HEK293 (cell line): ENCODE measurements around the gene NSD1.

Experiments used
- CTCF ChIA-PET: fragments of 350-600 bp; formaldehyde crosslinking; extraction: SDS; loops from one replicate; lab custom pipeline; 2021; ENCODE audit warnings: antibody characterized with exemption; lab: Yijun Ruan, JAX
- POLR2A ChIA-PET: fragments of 300-600 bp; formaldehyde crosslinking; extraction: SDS; loops from one replicate; lab custom pipeline; 2020; ENCODE audit warnings: antibody characterized with exemption, inconsistent platforms; lab: Yijun Ruan, JAX
- H3K27ac ChIP-seq: fragments of 200-500 bp; sonication (Bioruptor generic); 2 replicates; pipeline ENCODE4 v1.5.1; 2014; ENCODE audit warnings: low read depth, low read length, control low read depth, inconsistent platforms; ENCODE audit errors: extremely low read depth
- H3K36me3 ChIP-seq, 2 experiments: fragments of 200-500 bp in 1 of 2; sonication (Bioruptor generic) in 1 of 2; 1 replicate in 1 of 2; 2 replicates in 1 of 2; pipeline ENCODE4 v1.5.1; 2014 to 2017; ENCODE audit warnings: inconsistent platforms in 2 of 2, low read length in 2 of 2; ENCODE audit not compliant: control insufficient read depth in 2 of 2, insufficient read depth in 1 of 2
- H3K4me1 ChIP-seq: fragments of 200-500 bp; sonication (Bioruptor generic); 2 replicates; pipeline ENCODE4 v1.5.1; 2014; ENCODE audit warnings: mild to moderate bottlenecking, low read length, inconsistent platforms; ENCODE audit not compliant: control insufficient read depth, insufficient read depth
- H3K4me3 ChIP-seq: 2 replicates; pipeline ENCODE4 v1.5.1; 2011; ENCODE audit warnings: low read depth, mild to moderate bottlenecking, control low read depth, low read length, moderate library complexity
- H3K9me3 ChIP-seq: fragments of 200-500 bp; sonication (Bioruptor generic); 2 replicates; pipeline ENCODE4 v1.5.1; 2014; ENCODE audit warnings: low read depth, low read length, inconsistent platforms; ENCODE audit not compliant: control insufficient read depth, insufficient read depth
- ELK4 ChIP-seq: IDR thresholded peaks from 2 replicates; pipeline ENCODE4 v1.6.1; 2011; ENCODE audit warnings: mild to moderate bottlenecking, low read depth, low read length, borderline replicate concordance
- FEZF1 ChIP-seq: fragments of 450-650 bp; formaldehyde crosslinking; IDR thresholded peaks from 2 replicates; pipeline ENCODE4 v1.5.1; 2016; ENCODE audit warnings: missing biosample characterization, missing genetic modification characterization
- GLIS1 ChIP-seq: fragments of 450-650 bp; formaldehyde crosslinking; IDR thresholded peaks from 2 replicates; pipeline ENCODE4 v1.5.1; 2016; ENCODE audit warnings: missing biosample characterization, missing genetic modification characterization
- IKZF3 ChIP-seq: fragments of 450-650 bp; IDR thresholded peaks from 2 replicates; pipeline ENCODE4 v1.5.0; 2018; ENCODE audit warnings: missing biosample characterization, mild to moderate bottlenecking, missing genetic modification characterization, moderate library complexity
- INSM2 ChIP-seq: fragments of 450-650 bp; formaldehyde crosslinking; IDR thresholded peaks from 2 replicates; pipeline ENCODE4 v1.5.1; 2016; ENCODE audit warnings: missing biosample characterization, missing genetic modification characterization
- KLF10 ChIP-seq: fragments of 450-650 bp; IDR thresholded peaks from 2 replicates; pipeline ENCODE4 v1.5.1; 2018; ENCODE audit warnings: missing biosample characterization, mild to moderate bottlenecking, missing genetic modification characterization
- PBX3 ChIP-seq: sonication (generic); formaldehyde crosslinking; IDR thresholded peaks from 2 replicates; pipeline ENCODE4 v1.8.1; 2022; ENCODE audit warnings: mild to moderate bottlenecking, moderate library complexity, missing genetic modification reagents
- PRDM6 ChIP-seq: fragments of 450-650 bp; formaldehyde crosslinking; IDR thresholded peaks from 2 replicates; pipeline ENCODE4 v1.5.1; 2017; ENCODE audit warnings: missing biosample characterization, missing genetic modification characterization
- SP3 ChIP-seq: fragments of 450-650 bp; formaldehyde crosslinking; IDR thresholded peaks from 2 replicates; pipeline ENCODE4 v1.5.1; 2016; ENCODE audit warnings: missing biosample characterization, missing genetic modification characterization
- YY2 ChIP-seq: fragments of 450-650 bp; formaldehyde crosslinking; IDR thresholded peaks from 2 replicates; pipeline ENCODE4 v1.5.1; 2016; ENCODE audit warnings: missing biosample characterization, missing genetic modification characterization
- ZBTB8A ChIP-seq: fragments of 450-650 bp; formaldehyde crosslinking; IDR thresholded peaks from 2 replicates; pipeline ENCODE4 v1.5.1; 2016; ENCODE audit warnings: missing biosample characterization, missing genetic modification characterization
- ZIC2 ChIP-seq: fragments of 450-650 bp; formaldehyde crosslinking; IDR thresholded peaks from 2 replicates; pipeline ENCODE4 v1.5.1; 2016; ENCODE audit warnings: missing biosample characterization, missing genetic modification characterization
- ZNF133 ChIP-seq: fragments of 450-650 bp; formaldehyde crosslinking; IDR thresholded peaks from 2 replicates; pipeline ENCODE4 v1.5.1; 2016; ENCODE audit warnings: missing biosample characterization, missing genetic modification characterization
- ZNF2 ChIP-seq: fragments of 450-650 bp; formaldehyde crosslinking; IDR thresholded peaks from 2 replicates; pipeline ENCODE4 v1.5.1; 2016; ENCODE audit warnings: missing biosample characterization, missing genetic modification characterization
- ZNF239 ChIP-seq: fragments of 450-650 bp; formaldehyde crosslinking; IDR thresholded peaks from 2 replicates; pipeline ENCODE4 v1.5.1; 2016; ENCODE audit warnings: missing biosample characterization, missing genetic modification characterization
- ZNF280C ChIP-seq: fragments of 450-650 bp; formaldehyde crosslinking; IDR thresholded peaks from 2 replicates; pipeline ENCODE4 v1.5.1; 2016; ENCODE audit warnings: missing biosample characterization, missing genetic modification characterization
- ZNF596 ChIP-seq: fragments of 450-650 bp; IDR thresholded peaks from 2 replicates; pipeline ENCODE4 v1.5.0; 2018; ENCODE audit warnings: missing biosample characterization, mild to moderate bottlenecking, missing genetic modification characterization, moderate library complexity
- ZNF600 ChIP-seq: fragments of 450-650 bp; formaldehyde crosslinking; IDR thresholded peaks from 2 replicates; pipeline ENCODE4 v1.5.1; 2016; ENCODE audit warnings: missing biosample characterization, missing genetic modification characterization
- ZNF843 ChIP-seq: fragments of 450-650 bp; formaldehyde crosslinking; IDR thresholded peaks from 2 replicates; pipeline ENCODE4 v1.5.1; 2016; ENCODE audit warnings: missing biosample characterization, missing genetic modification characterization
- ZSCAN23 ChIP-seq: fragments of 450-650 bp; formaldehyde crosslinking; IDR thresholded peaks from 2 replicates; pipeline ENCODE4 v1.5.1; 2016; ENCODE audit warnings: missing biosample characterization, missing genetic modification characterization
- TF ChIP-seq, protein P1 (sequence below): fragments of 450-650 bp; formaldehyde crosslinking; IDR thresholded peaks from 2 replicates; pipeline ENCODE4 v1.5.1; 2016; ENCODE audit warnings: missing biosample characterization, missing genetic modification characterization
- TF ChIP-seq, protein P2 (sequence below): fragments of 450-650 bp; IDR thresholded peaks from 2 replicates; pipeline ENCODE4 v1.5.1; 2018; ENCODE audit warnings: missing biosample characterization, missing genetic modification characterization
- TF ChIP-seq, protein P3 (sequence below): fragments of 450-650 bp; formaldehyde crosslinking; IDR thresholded peaks from 2 replicates; pipeline ENCODE4 v1.5.1; 2016; ENCODE audit warnings: missing biosample characterization, missing genetic modification characterization

Gene NSD1

DNA sequence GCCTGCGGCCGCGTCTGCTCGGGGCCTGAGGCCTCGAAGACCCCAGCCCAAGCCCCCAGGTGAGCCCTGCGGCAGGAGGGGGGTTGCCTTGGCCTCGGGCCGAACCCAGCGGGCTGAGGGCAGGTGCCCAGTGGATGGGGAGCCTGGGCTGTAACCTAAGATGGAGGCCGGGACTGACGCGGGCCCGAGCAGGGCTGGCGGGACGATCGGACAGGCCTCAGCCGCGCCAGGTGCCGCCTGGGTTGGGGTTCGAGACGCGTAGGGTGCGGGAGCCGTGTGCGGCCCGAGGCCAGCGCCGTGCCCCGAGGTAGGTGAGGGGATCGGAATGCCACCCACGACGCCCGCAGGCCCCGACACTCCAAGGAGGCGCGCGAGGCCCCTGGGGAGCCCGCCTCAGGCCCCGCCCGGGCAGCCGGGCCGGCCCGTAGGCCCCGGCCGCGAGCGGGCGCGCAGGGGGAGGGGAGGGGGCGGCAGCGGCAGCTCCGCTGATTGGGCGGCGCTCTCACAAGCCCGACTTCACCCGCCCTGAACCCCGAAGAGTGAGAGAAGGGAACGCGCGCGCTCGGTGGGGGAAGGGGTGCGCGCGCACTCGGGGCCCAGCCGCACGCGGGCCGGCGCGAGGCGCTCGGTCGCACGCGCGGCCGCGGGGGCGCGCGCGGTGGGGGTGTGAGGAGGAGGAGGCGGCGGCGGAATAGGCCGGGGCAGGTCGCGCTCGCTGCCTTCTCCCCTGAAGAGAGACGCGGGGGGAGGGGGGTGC, at the start of gene NSD1:
TSS of gene NSD1 (plus strand) at position 678 of the 757 bp plus-strand sequence. CDS start 1,331 bp downstream, outside the sequence.
- Histone ChIP-seq H3K4me3 (peak within 1 kb of the TSS; percentile 85), H3K27ac (peak within 1 kb of the TSS; percentile 98), H3K9me3 (no peaks in the 10 kb centered on the region), H3K36me3 (peaks cover 31 to 35% of the 10 kb centered on the region in 2 experiments), H3K4me1 (peaks cover 16% of the 10 kb centered on the region)
- ChIA-PET POLR2A (interaction anchor here (1.5 kb wide), 1 partner anchor 19 kb away, joined by 3 read pairs; no protein-coding TSS in a partner anchor), CTCF (interaction anchor here (0.6 to 1.0 kb wide), 2 partner anchors 20 to 21 kb away, joined by 3 to 4 read pairs; no protein-coding TSS in a partner anchor)
- TF ChIP-seq ZSCAN23 (tag by site-specific recombination), result no peak
- TF ChIP-seq ZNF133, result no peak
- peak; percentile 41; the same call in 1 of the 2 replicates for TF ChIP-seq GLIS1 (tag by site-specific recombination)
- 0 out of 2 replicates have a peak, but pooled peaks have one; percentile 12 for TF ChIP-seq ZNF600 (tag by site-specific recombination)
- no peak for TF ChIP-seq INSM2 (tag by site-specific recombination)
- TF ChIP-seq ZBTB8A, result peak; percentile 92
- TF ChIP-seq ZNF239 (tag by site-specific recombination), result no peak
- 0 out of 2 replicates have a peak, but pooled peaks have one; percentile 57 for TF ChIP-seq PBX3 (CRISPR knock-in tag)
- TF ChIP-seq ZNF596 (tag by site-specific recombination), result 0 out of 2 replicates have a peak, but pooled peaks have one; percentile 7
- no peak for TF ChIP-seq ZIC2 (tag by site-specific recombination)
- TF ChIP-seq, protein P1, sequence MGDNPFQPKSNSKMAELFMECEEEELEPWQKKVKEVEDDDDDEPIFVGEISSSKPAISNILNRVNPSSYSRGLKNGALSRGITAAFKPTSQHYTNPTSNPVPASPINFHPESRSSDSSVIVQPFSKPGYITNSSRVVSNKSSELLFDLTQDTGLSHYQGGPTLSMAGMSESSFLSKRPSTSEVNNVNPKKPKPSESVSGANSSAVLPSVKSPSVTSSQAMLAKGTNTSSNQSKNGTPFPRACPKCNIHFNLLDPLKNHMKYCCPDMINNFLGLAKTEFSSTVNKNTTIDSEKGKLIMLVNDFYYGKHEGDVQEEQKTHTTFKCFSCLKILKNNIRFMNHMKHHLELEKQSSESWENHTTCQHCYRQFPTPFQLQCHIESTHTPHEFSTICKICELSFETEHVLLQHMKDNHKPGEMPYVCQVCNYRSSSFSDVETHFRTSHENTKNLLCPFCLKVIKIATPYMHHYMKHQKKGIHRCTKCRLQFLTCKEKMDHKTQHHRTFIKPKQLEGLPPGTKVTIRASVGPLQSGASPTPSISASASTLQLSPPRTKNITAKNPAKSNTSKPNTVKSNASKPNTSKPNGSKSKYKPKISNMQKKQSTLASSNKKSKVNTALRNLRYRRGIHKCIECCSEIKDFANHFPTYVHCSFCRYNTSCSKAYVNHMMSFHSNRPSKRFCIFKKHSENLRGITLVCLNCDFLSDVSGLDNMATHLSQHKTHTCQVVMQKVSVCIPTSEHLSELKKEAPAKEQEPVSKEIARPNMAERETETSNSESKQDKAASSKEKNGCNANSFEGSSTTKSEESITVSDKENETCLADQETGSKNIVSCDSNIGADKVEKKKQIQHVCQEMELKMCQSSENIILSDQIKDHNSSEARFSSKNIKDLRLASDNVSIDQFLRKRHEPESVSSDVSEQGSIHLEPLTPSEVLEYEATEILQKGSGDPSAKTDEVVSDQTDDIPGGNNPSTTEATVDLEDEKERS (tag by site-specific recombination), result no peak
- TF ChIP-seq, protein P2, sequence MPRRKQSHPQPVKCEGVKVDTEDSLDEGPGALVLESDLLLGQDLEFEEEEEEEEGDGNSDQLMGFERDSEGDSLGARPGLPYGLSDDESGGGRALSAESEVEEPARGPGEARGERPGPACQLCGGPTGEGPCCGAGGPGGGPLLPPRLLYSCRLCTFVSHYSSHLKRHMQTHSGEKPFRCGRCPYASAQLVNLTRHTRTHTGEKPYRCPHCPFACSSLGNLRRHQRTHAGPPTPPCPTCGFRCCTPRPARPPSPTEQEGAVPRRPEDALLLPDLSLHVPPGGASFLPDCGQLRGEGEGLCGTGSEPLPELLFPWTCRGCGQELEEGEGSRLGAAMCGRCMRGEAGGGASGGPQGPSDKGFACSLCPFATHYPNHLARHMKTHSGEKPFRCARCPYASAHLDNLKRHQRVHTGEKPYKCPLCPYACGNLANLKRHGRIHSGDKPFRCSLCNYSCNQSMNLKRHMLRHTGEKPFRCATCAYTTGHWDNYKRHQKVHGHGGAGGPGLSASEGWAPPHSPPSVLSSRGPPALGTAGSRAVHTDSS (tag by site-specific recombination), result no peak
- TF ChIP-seq PRDM6 (tag by site-specific recombination), result no peak
- TF ChIP-seq ZNF843 (tag by site-specific recombination), result no peak
- no peak for TF ChIP-seq ELK4
- TF ChIP-seq IKZF3 (tag by site-specific recombination), result no peak
- TF ChIP-seq ZNF2 (tag by site-specific recombination), result no peak
- TF ChIP-seq, protein P3, sequence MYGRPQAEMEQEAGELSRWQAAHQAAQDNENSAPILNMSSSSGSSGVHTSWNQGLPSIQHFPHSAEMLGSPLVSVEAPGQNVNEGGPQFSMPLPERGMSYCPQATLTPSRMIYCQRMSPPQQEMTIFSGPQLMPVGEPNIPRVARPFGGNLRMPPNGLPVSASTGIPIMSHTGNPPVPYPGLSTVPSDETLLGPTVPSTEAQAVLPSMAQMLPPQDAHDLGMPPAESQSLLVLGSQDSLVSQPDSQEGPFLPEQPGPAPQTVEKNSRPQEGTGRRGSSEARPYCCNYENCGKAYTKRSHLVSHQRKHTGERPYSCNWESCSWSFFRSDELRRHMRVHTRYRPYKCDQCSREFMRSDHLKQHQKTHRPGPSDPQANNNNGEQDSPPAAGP (tag by site-specific recombination), result no peak
- TF ChIP-seq FEZF1 (tag by site-specific recombination), result no peak
- peak; percentile 75; the same call in 1 of the 2 replicates for TF ChIP-seq KLF10
- no peak for TF ChIP-seq SP3 (tag by site-specific recombination)
- TF ChIP-seq ZNF280C (tag by site-specific recombination), result no peak
- no peak for TF ChIP-seq YY2 (tag by site-specific recombination)
